Measurements from ENCODE around the gene TM2D3.

Gene TM2D3

DNA sequence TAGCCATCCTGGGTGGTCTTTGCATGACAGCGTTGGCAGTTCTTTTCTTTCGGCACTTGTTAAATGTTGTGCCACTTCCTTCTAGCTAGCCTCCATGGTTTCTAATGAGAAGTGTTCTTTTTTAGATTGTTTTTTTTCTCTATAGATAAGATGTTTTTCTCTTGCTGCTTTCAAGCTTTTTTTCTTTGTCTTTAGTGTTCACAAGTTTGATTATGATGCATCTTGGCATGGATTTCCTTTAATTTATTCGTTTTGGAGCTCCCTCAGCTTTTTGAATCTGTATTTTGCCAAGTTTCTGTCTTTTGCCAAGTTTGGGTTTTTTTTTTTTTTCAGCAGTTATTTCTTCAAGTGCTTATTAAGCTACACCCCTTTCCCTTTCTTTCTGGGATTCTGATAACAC lies 53.1 kb downstream of the TM2D3 start:
- no peak for DNase-seq

DNA sequence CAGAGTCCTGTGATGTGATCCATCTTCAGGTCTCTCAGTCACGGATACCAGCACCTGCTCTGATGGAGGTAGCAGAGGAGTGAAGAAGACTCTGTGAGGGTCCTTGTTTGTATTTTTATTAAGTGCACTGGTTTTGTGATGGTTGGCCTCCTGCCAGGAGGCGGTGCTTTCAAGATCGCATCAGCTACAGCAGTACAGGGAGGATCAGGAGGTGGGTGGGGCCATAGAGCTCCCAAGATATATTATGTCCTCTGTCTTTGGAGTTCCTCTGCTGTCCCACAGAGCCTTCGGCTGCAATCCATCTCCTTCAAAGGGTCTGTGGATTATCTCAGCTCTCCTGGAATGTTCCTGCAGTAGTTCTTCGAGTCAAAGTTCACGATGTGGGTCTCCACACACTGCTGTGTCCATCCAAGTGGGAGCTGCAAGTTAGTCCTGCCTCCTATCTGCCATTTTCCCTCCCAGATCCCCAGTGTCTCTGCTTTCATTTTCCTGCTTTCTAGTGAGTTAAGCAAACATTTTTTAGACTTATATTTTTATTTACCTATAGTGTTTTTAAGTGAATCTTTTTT lies 54.7 kb downstream of the TM2D3 start:
- no peak for DNase-seq

- no peak for DNase-seq
These were observed 55.5 kb downstream of the TM2D3 start for GRCh38 chr15:101596633-101597032.
